Ovary (tissue), 9 donors: ENCODE data around the gene MAP2K2. TPM values are rescaled to one million over a fixed set of nuclear protein-coding genes. Genes with fewer than 3 reads are reported as not detected.
"Not testable (repeated sequence)": the region's sequence is repeated elsewhere in the genome, so short reads cannot be mapped to it uniquely, and the experiment has no call there.

Source experiments
- DNase-seq, 5 donors: peaks; one replicate each; pipeline ENCODE4 v3.0.0-alpha.2; 2019 to 2020
- H3K27ac ChIP-seq, 2 donors: fragments of 200-600 bp; one replicate each; pipeline versions ENCODE4 v1.5.1 to v1.8.0; 2019 to 2022
- H3K27me3 ChIP-seq: fragments of 200-600 bp; one replicate; pipeline ENCODE4 v1.8.0; 2022
- H3K36me3 ChIP-seq: fragments of 200-600 bp; sonication (generic); one replicate; pipeline ENCODE4 v1.5.1; 2019
- H3K4me1 ChIP-seq: one replicate; pipeline ENCODE4 v1.8.1; 2013; ENCODE audit warnings: mild to moderate bottlenecking, moderate library complexity; ENCODE audit not compliant: insufficient read depth
- H3K4me3 ChIP-seq: fragments of 200-600 bp; sonication (generic); one replicate; pipeline ENCODE4 v1.5.1; 2017
- H3K9me3 ChIP-seq, 2 donors: fragments of 200-600 bp in 1 of 2; sonication (generic) in 1 of 2; one replicate each; pipeline versions ENCODE4 v1.5.1 to v1.8.1; 2013 to 2019; ENCODE audit warnings: mild to moderate bottlenecking in 1 of 2, moderate library complexity in 1 of 2
- CTCF ChIP-seq, 3 donors: fragments of 450-650 bp in 2 of 3; fragments of 200-600 bp in 1 of 3; IDR thresholded peaks; one replicate each; pipeline versions ENCODE4 v1.5.1 to v1.8.0; 2016 to 2022; ENCODE audit warnings: antibody characterized with exemption in 3 of 3, mild to moderate bottlenecking in 1 of 3
- EP300 ChIP-seq: sonication (generic); formaldehyde crosslinking; IDR thresholded peaks from one replicate; pipeline ENCODE4 v1.6.1; 2017; ENCODE audit warnings: antibody characterized with exemption
- POLR2A ChIP-seq: fragments of 450-650 bp; IDR thresholded peaks from one replicate; pipeline ENCODE4 v1.6.1; 2017; ENCODE audit warnings: antibody characterized with exemption, mild to moderate bottlenecking, moderate library complexity
- WGBS, 3 donors: extraction: QIAGEN DNeasy Blood & Tissue Kit in 1 of 3; methylation state at CpG; one replicate each; pipeline versions ENCODE4 v1.1.5 to v1.1.7; 2013 to 2017; 5-methylcytosine and 5-hydroxymethylcytosine counted together
- intact Hi-C, 4 donors: fragments of 100-400 bp; cut with DNase I; formaldehyde crosslinking; loops; one replicate each; pipeline versions ENCODE4 v1.11.0 to v1.15.1; 2022 to 2023
- polyA plus RNA-seq, 2 donors: library from polyadenylated mRNA; stranded (reverse); fragments of 200-250 nt in 1 of 2; fragments of 350-450 nt in 1 of 2; fragmentation: Illumina TruSeq in 1 of 2; extraction: RNeasy Lipid Tissue Mini Kit (QIAGEN cat#74804) in 1 of 2; gene quantifications; one replicate each; pipeline ENCODE4 v1.2.3, GENCODE V29; 2013 to 2014
- total RNA-seq, 7 donors: library from RNA; depleted of rRNA in 2 of 7; stranded (reverse); fragments of >200 nt in 2 of 7; fragmentation: NEBNext Ultra II Directional in 3 of 7; extraction: Animal tissue kit (Norgen Biotek cat#: 25700) in 3 of 7; gene quantifications; one replicate each; pipeline versions ENCODE4 v1.1.0 to v1.2.4, GENCODE V29; 2016 to 2023
- donor health status: DM: no; HTN: no; CAD: no; lungs with moderate emphysema.
- donor health status: DM: no; HTN: no; CAD: no.
- donor health status: Bipolar disorder and iron deficiency.
- donor health status: DM: yes; HTN: yes; CAD: no.
- donor health status: DM: no; HTN: no; CAD: no.
- donor health status: DM: yes; HTN: yes; CAD: no.

The MAP2K2 gene
- total and polyA plus RNA-seq, 9 donors: 39.9 to 136 (median 116) TPM

- Histone ChIP-seq H3K4me1 (no peaks in the 10 kb centered on the region), H3K9me3 (no peaks in the 10 kb centered on the region), H3K27ac (no peak overlapping the region), H3K36me3 (no peaks in the 10 kb centered on the region), H3K4me3 (no peak overlapping the region), H3K27me3 (no peaks in the 10 kb centered on the region)
- intact Hi-C loops: no loop called here
- 16 to 18% (median 17%) methylated on average over 6 of the region's 6 CpGs for WGBS, 3 donors
- no peak for DNase-seq
- no peak for TF ChIP-seq CTCF (IDR thresholded peaks at IDR 0.05)
These were observed 10.4 kb upstream of the MAP2K2 start for GRCh38 chr19:4134351-4134750.

DNA sequence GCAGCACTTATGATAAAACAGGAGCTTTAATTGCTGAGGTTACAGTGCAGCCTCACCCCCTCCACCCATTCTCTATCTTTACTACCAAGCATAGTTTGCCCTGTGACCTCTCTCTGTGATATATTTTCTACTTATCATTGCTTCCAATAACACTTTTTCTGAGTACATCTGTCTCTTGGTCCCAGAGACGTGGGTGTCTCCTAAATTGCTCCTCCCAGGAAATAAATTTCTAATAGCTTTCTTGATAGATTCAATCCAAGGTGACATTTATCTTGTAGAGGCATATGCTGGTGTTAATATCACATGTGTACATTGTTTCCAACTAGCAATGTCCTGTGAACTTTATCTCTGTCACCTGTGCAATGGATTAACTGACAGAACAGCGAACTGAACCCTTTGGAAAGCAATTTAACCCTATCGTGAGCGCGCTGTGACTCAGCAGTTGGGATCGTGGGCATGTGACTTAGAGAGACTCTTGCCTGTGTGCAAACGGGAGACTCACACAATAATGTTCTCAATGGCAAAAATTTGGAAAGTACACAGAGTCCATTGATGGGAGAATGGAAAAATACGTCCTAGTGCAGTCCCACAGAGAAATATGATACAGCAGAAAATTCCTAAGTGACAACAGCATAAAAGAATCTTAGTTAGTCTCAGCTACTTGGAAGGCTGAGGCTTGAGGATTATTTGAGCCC is 7.0 kb upstream of the MAP2K2 start:
- DNase-seq: no peak
- Histone ChIP-seq H3K27me3 (no peaks in the 10 kb centered on the region), H3K36me3 (no peaks in the 10 kb centered on the region), H3K4me3 (no peak overlapping the region), H3K4me1 (no peaks in the 10 kb centered on the region), H3K9me3 (no peaks in the 10 kb centered on the region), H3K27ac (no peak overlapping the region)
- WGBS, 3 donors: 26 to 42% (median 30%) methylated on average over 8 of the region's 8 CpGs
- TF ChIP-seq POLR2A: no peak
- TF ChIP-seq EP300: no peak
- no peak for TF ChIP-seq CTCF (IDR thresholded peaks at IDR 0.05)
- intact Hi-C loops: no loop called here

GRCh38 chr19:4129050-4129449 is 5.1 kb upstream of the MAP2K2 start:
- not testable (repeated sequence) for H3K27ac ChIP-seq, DNase-seq, H3K4me3 ChIP-seq, H3K27me3 ChIP-seq, H3K9me3 ChIP-seq, H3K4me1 ChIP-seq, H3K36me3 ChIP-seq
- WGBS, 3 donors: 87 to 92% (median 90%) methylated on average over 7 of the region's 7 CpGs
- intact Hi-C loops: loop anchor here in 1 of 4 donors (10.0 kb wide), 1 partner anchor 144 kb away; the partner anchor contains the start of gene EEF2

GRCh38 chr19:4127322-4127721 is 3.4 kb upstream of the MAP2K2 start:
- H3K27ac ChIP-seq, H3K36me3 ChIP-seq, H3K27me3 ChIP-seq, DNase-seq, H3K4me3 ChIP-seq, H3K9me3 ChIP-seq: not testable (repeated sequence)
- WGBS, 3 donors: 78 to 86% (median 82%) methylated on average over 4 of the region's 4 CpGs
- intact Hi-C loops: loop anchor here in 1 of 4 donors (10.0 kb wide), 1 partner anchor 143 kb away; the partner anchor contains the start of gene EEF2
- H3K4me1 ChIP-seq: peaks cover 11% of the 10 kb centered on the region

DNA sequence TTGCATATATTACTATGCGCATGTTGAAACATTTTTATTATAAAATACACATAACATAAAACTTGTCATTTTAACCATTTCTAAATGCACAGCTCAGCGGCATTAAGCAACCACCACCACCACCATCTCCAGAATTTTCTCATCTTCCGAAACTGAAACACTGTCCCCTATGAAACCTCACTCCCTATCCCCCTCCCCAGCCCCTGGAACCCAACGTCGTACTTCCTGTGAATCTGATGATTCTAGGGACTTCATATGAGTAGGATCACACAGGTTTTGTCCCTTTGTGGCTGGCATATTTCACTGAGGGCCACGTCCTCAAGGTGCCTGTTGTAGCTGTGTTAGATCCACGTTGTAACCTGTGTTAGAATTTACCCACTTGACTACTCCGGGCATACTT is 716 bp upstream of the MAP2K2 start:
- Histone ChIP-seq H3K27ac (no peak overlapping the region), H3K27me3 (no peaks in the 10 kb centered on the region), H3K4me3 (peak overlapping the region; percentile 99), H3K36me3 (no peaks in the 10 kb centered on the region), H3K4me1 (peaks cover 14% of the 10 kb centered on the region), H3K9me3 (no peaks in the 10 kb centered on the region)
- WGBS, 3 donors: 33 to 42% (median 39%) methylated on average over 8 of the region's 8 CpGs
- intact Hi-C loops: loop anchor here in 1 of 4 donors (5.0 to 10.0 kb wide), 2 partner anchors 62 to 140 kb away; partner anchors contain the start of gene EEF2
- DNase-seq: no peak
- TF ChIP-seq CTCF (IDR thresholded peaks at IDR 0.05) (no peak), EP300 (no peak), POLR2A (no peak)
